CD4-positive, alpha-beta T cell treated with Interleukin-12 subunit alpha and Interleukin-12 subunit beta, for 1 hour (primary cell): ENCODE measurements around the gene FAM193A.
"Not testable (repeated sequence)": the region's sequence is repeated elsewhere in the genome, so short reads cannot be mapped to it uniquely, and the experiment has no call there.

Source experiments
- DNase-seq: peaks from one replicate; pipeline ENCODE4 v3.0.0-alpha.2; 2020

FAM193A gene

DNA sequence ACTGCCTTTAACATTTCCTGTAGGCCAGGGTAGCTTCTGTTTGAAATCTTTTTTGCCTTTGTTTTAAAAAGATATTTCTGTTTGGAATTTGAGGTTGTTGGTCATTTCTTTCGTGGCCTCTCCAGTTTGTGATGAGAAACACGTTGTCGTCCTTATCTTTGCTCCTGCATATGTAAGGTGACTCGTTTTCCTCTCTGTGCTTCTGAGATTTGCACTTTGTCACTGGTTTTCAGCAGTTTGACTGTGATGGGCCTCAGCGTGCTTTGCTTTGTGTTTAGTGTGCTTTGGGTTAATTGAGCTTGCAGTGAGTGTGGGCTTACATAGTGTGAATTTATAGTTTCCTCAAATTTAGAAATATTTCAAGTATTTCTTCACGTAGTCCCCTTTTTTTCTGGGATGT is 81.5 kb downstream of the FAM193A start:
- DNase-seq, result no peak

DNA sequence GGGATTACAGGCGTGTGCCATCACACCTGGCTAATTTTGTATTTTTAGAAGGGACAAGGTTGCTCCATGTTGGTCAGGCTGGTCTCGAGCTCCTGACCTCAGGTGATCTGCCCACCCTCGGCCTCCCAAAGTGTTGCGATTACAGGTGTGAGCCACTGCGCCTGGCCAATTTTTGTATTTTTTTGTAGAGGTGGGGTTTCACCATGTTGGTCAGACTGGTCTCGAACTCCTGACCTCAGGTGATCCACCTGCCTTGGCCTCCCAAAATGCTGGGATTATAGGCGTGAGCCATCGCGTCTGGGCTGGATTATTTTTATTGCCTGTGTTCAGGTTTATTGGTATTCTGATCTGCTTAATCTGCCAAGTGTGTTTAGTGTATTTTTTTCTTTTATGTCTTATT is 82.3 kb downstream of the FAM193A start:
- DNase-seq, result not testable (repeated sequence)

DNA sequence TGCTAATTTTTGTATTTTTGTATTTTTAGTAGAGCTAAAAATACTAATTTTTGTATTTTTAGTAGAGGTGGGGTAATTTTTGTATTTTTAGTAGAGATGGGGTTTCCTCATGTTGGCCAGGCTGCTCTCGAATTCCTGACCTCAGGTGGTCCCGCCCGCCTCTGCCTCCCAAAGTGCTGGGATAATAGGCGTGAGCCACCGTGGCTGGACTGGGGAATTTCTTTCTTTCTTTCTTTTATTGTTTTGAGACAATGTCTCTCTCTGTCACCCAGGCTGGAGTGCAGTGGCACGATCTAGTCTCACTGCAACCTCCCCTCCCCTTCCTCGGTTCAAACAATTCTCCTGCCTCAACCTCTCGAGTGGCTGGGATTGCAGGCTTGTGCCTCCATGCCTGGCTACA is 83.0 kb downstream of the FAM193A start:
- no peak for DNase-seq

DNA sequence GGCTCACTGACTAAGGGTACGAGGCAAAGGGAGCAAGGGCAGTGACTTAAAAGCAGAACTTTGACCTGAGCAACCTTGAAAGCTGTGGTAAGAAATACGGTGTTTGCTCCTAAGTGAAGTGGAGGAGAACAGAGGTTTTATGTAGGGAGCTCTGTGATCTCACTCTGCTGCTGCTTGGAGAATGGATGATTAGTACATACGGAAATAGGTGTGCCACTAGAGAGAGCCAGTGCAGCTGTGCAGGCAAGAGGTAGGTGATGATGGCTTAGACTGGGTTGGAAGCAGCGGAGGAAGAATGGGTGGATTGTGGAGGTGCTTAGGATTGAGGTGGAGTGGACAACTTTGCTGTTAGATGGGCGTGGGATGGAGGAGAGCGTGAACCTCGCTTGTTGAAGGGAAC is 85.0 kb downstream of the FAM193A start:
- DNase-seq, result no peak

DNA sequence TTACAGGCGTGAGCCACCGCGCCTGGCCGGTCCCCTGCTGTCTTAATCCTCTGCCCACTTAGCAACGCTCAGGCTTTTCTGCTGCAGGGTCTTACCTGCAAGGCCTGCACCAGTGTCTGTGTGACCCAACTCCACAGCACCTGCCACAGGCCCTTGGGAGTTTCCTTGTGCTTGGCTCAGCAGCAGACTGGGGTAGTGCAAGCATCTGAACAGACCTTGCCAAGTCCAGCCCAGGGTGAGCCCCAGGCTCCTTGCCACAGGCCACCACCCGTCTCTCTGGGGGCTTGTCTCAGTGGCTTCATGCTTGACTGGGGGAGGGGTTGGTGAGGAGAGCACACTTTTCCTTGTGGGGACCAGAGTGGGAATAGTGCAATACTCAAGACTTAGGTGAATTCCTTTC is 87.0 kb downstream of the FAM193A start:
- DNase-seq, result no peak

DNA sequence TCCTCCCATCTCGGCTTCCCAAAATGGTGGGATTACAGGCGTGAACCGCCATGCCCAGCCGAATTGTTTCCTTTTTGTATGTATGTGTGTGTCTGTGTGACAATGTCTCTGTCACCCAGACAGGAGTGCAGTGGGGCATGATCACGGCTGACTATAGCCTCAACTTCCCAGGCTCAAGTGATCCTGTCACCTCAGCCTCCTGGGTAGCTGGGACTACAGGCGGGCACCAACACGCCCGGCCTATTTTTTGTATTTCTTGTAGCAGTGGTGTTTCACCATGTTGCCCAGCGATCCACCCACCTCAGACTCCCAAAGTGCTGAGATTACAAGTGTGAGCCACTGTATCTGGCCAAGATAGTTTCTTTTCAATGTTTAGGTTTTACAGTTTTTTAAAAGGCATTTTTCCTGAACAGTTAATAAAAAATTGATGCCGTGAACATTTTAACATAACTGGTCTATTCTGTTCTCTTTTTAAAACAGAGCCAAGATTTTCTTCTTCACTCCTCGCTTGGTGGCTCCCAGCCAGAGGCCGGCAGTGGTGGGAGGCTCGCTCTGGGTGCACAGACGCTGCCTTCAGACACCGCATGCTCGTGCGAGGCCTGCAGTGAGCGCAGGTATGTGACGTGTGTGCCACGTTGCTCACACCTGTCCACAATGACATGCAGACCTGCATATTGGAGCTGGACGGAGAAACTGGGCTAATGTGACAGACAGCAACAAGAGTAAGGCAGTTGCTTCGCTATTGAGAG is 88.5 kb downstream of the FAM193A start:
- DNase-seq, result no peak

DNA sequence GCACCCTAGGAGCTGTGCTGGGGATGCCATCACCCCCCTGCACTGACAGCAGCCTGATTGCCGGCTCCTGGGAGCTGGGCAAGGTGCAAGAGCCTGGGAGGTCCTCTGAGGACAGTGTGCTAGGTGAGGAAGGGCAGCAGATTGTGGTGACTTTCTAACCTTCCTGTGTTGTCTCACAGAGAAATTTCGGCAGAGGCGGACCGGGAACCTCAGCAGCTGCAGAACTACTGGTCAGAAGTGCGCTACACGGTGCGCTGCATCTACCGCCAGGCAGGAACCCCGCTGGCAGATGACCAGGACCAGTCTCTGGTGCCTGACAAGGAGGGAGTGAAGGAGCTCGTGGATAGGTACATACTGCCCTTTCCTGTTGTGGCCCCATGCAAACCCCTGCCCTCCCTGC is 89.8 kb downstream of the FAM193A start:
- no peak for DNase-seq

DNA sequence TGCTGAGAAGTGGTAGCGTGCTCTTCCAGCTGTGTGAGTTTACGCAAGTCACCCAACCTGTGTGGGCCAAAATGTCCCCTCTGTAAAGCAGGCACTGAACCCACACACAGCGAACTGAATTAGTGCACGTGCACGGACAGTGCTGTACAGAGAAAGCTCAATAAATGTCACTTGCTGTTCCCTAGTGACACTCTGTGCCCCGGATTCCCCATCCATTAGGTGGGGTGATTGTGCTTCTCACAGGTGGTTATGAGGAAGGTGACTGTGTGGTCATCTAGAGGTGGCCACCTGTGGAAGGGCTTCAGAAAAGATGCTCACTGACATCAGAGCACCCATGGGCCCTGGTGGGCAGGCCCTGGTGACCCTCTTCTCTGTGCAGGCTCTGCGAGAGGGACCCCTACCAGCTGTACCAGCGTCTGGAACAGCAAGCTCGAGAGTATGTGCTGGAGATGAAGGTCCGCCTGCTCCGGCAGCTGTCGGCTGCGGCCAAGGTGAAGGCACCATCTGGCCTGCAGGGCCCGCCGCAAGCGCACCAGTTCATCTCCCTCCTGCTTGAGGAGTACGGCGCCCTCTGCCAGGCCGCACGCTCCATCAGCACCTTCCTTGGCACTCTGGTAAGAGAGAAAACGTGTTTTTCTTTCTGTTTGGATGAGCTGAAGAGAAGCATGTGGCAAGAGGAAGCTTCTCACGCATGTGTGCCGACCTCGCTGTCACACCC is 94.3 kb downstream of the FAM193A start:
- DNase-seq, result no peak

DNA sequence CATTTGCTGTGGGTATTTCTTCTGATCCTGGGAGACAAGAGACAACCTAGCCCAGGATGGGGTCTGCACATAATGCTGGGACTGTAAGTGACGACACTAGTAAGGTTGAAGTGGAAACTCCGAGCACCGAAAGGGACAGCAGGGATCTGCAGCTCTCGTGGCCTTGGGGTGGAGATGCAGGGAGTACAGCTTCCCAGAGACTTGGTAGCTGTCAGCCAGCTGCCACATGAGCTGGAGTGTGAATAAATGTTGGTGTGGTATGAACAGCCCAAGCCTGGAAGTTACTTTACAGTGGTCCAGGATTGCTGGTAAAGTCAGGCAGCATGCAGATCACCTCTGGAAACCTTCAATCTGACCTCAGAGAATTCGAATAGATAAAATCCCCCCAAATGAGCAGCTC is 97.6 kb downstream of the FAM193A start:
- no peak for DNase-seq

DNA sequence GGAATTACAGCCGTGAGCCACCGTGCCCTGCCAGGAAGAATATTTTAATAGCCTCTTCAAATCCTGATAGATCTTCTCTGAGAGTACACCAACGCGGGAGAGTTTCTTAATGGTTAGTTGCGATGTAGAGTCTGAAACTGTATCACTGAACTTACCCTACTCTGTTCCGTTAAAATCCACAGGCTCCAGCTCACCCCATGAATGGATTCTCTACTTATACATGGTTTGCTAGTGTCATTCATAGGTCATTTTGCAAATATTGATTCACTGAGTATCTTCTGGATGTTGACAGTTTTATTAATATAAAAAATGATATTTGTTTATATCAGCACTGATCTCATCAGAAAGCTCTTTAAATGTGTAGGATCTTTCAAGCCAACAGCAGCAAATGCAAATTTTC is 99.9 kb downstream of the FAM193A start:
- no peak for DNase-seq

DNA sequence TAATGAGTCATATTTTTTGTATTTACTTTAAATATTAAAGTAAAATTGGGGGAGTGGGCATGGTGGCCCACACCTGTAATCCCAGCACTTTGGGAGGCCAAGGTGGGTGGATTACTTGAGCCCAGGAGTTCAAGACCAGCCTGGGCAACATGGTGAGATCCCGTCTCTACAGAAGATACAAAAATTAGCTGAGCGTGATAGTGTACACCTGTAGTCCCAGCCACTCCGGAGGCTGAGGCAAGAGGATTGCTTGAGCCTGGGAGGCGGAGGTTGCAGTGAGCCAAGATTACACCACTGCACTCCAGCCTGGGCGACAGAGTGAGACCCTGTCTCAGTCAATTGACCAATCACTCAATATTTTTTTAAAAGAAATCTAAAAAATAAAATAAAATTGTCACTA is 100.5 kb downstream of the FAM193A start:
- not testable (repeated sequence) for DNase-seq

DNA sequence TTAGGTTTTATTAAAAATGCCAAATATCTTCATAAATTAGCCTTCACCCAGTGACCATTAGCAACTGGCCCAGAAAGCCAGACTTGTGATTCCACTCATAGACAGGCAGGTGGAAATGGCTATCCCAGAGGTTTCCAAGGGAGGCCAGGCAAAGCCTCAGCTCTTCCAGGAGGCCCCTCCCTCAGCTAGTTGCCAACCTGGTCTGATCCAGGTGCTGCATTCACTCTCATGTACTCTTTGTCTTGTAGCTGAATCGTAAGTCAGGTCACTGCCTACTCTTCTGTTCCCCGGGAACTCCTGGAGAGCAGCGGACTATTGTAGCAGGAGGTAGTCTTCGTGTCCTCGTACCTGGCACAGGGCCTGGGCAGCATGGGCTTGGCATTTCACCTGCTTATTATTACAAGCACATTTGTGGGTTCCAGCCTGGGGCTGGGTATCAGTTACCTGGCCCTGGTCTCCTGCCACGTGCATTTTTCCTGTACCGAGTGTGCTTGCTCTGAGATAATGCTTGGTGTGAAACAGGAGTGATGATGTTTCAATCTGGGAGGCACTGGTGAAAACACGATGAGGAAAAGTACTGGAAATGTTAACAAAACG is 101.6 kb downstream of the FAM193A start:
- DNase-seq, result no peak

DNA sequence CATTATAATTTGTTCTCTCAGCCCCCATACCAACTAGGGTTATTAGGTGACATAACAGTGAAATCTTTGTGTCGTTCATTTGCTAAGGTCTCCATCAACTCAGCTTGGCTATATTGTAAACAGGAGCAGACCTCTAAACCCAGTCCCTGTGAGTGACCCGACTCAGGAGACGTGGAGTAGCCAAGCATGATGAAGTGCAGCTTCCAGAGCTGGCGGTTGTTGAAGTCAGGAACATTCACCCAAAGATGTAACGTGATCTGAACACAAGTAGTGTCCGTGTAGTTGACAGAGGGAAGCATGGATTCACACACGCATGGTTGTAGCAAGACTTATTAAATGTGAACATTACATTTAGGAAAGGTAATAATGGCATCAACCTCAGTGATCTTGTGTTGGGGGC is 102.3 kb downstream of the FAM193A start:
- DNase-seq, result no peak

DNA sequence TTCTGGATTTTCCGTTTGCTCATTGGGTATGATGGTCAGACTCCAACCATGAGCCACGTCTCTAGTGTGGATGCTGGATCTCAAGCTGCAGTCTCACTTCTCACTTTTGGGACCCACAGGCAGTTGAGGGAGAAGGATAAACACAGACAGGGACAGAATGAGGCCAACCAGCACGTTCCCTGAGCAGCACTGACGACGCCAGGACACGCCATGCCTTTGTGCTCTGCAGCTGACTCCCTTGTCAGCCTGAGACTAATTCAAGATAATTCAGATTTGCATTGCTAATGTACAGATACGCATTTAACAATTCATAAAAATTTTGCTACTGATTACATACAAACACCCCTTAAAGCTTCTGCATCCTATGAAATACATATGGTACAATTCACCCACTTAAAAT is 106.5 kb downstream of the FAM193A start:
- DNase-seq, result no peak

DNA sequence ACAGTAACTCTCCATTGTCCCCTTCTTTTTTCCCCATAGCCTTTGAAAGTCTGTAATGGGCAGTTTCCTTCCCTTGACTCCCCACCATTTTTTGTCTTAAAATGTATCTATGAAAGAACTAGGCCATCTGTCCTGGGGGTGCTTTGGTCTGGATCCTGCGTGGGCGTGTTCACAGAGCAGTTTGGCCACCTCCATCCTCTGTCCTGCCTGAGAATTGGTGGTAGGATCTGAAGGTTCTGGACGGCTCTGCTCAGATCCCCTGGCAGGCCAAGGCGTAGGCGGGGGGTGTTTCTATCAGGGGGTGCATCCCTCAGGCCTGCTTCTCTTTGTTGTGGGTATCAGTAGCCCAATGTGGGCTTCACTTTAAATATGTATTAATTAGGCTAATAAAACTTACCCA is 107.1 kb downstream of the FAM193A start:
- no peak for DNase-seq

DNA sequence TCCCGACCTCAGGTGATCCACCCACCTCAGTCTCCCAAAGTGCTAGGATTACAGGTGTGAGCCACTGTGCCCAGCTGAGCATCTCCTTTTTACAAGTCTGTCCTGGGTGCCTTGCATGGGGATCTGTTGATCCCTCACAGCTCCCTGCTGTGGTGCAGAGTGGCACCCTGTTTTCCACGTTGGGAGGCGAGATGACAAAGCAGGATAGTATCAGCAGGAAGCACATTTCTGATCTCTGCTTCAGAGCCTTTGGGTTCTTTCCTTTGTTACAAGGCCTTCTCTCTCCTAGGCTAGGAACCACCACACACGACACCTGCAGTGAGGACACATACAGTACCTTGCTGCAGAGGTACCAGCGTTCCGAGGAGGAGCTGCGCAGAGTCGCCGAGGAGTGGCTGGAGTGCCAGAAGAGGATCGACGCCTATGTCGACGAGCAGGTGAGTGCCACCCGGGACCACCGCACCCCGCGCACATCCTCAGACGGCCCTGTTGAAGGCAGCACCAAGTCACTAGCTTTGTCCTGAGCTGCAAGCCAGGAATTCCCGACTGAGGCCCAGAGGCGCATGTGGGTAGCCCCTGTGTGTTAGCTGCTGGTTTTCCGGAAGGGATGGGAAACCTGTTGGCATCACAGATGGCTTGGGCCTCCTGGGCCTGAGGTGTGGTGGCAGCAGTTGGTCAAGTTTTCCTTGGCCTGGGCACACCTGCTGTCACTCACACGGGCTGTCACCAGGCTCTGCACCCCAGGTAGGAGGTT is 110.1 kb downstream of the FAM193A start:
- no peak for DNase-seq

DNA sequence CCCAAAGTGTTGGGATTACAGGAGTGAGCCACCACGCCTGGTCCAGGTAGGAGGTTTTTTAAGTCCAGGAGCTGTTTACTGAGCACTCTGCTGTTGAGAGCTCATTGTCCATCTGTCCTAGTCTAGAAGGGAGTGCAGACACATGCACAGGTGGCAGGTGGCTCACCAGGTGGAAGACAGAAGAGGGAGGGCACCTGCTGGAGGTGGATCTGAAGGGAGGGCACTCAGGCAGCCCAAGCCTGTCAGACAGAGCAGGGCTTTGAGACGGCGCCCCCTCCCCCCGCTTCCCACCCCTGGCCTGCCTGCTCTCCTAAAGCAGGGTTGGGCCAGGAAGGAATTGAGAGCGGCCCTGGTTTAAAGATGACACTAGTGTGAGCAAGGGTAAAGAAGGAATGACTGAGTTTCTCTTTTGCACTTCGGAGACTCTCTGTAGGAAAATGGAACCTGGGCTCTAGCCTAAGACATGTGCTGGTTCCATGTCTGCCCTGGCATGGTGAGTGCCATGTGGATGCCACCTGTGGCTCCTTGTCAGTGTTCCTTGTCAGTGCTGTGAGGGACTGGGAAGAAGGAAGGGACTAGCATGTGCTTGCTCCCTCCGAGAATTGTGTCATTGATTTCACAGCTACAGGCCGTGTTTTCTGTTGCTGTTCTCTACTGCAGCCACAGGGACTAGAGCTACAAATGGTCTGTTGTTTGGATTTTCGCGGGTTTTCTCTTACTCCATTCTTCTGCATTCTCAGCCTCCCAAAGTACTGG is 111.1 kb downstream of the FAM193A start:
- DNase-seq, result no peak

DNA sequence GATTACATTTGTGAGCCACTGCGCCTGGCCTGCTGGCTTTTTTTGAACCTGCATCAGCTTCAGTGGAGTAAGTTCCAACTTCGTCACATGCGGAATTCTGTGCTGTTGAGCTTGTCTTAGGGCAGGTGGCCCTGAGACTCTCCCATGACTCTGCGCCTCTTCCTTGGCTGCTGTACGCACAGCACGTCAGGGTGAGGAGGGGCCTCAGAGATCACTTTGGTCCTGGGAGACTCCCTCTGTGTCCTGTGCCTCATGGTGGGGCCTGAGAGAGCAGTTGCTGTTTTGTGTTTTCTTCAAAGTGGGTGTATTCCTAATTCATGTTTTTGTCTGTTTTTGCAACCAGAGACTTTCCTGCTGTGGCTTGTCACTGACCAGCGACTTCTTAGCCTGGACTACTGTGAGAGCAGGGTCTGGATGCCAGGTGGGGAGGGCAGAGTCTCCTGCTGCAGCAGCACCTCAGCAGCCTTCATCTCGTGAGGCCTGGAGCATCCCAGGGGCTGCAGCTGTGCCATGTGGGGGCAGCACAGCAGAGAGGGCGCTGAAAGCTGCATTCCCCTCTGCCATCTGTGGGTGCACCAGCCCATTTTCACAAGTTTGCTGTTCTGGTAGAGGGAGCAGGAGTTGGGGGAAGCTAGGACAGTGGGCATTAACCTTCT is 111.8 kb downstream of the FAM193A start:
- no peak for DNase-seq

DNA sequence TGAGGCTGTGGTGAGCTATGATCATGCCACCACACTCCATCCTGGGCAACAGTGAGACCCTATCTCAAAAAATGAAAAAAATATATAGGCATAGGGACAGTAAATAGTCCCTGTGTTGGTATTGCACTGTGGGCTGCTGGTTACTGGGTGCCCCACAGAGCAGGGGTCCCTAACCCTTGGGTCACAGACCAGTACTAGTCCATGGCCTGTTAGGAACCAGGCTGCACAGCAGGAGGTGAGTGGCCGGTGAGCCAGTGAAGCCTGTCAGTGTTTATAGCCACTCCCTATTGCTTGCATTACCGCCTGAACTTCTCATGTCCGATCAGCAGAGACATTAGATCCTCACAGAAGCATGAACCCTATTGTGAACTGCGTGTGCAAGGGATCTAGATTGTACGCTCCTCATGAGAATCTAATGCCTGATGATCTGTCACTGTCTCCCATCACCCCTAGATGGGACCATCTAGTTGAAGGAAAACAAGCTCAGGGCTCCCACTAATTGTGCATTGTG is 113.2 kb downstream of the FAM193A start:
- DNase-seq, result no peak

DNA sequence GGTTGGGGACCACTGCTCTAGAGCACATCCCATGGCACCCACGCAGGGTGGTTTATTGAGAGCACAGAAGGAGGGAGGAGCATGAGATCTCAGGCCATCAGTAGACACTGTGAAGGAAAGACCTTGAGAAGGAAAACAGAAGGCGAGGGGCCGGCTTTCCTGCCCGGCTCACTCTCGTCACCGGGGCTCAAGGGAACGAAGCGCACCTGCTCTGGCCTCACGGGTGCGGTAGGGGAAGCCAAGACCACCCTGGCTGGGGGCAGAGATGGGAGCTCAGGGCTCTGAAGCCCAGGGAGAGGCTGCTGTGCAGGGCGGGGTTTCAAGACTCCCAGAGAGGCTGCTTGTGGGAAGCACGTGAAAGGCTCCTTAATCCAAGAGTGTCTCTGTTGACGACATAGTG is 113.8 kb downstream of the FAM193A start:
- no peak for DNase-seq

DNA sequence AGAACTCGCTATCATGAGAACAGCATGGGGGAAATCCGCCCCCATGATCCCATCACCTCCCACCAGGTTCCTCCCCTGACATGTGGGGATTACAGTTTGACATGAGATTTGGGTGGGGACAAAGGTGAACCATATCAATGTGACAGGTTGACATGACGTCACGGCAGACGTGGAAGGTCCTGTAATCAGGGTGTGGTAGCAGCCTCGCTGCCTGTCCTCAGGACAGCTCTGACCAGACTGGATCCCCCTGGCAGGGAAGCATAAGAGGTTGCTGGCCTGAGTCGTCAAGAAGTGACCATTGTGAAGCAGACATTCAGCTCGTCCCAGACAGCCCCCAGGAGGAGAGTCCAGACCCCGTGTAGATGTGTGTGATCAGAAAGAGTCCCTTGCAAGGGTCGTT is 115.1 kb downstream of the FAM193A start:
- DNase-seq, result no peak

DNA sequence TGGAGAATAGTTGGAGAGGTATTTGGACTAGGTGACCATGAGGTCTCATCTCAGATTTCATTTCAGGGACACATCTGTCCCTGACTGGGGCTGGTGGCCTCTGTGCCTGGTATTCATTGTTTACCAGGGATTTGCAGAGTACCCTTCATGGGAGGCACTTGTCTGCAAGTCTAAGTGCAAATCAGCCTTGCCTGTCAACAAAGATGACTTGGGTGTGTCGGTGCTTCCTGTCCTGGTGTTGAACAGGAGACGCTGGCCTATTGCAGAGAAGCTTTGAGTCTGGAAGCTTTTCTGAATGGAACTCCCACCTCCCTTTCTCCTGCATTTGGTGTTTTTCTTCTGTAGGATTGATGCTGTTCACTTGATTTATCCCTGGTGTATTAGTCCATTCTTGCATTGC is 115.6 kb downstream of the FAM193A start:
- DNase-seq, result no peak
